ENCODE measurements around the gene HGS. TPM values are rescaled to one million over a fixed set of nuclear protein-coding genes. Genes with fewer than 3 reads are reported as not detected.
"Not testable (repeated sequence)": the region's sequence is repeated elsewhere in the genome, so short reads cannot be mapped to it uniquely, and the experiment has no call there.

The HGS gene
- total RNA-seq, 1 experiment from 2014 or later, result 103 TPM

DNA sequence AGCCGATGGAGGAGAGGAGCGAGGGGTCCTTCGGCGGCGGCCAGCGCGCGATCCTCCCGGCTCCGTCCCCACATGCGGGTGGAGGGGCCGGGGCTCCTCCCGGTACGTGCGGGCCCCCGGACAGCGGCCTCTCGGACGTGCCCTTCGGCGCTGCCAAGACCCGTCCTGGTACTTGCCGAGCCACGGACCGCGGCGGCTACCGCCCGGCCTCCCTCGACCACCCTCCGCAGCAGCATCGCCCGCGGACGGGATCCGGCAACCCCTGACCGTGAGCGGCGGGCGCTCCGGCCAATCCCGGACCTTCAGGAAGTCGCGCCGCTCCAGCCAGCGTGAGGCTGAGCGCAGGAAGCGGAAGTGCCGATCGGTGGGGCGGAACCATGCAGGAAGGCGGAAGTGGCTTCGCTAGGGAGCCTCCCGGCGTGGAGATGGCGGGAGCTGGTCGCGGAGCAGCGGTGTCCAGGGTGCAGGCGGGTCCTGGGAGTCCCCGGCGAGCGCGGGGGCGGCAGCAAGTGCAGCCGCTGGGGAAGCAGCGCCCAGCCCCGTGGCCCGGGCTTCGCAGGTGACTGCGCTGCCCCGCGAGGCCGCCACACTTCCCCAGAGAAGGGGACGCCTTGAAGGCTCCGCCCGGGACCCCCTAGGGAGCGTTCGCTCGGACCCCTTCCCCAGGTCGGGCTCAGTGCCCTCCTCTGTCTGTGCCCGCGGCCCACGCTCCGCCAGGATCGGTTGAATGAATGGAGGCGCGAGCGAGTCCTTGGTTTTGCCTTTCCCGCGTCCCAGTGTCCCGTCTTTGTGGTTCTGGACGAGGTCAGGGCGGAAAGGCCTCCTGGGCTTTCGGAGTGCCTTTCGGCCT lies 17.2 kb upstream of the HGS start, which contains the start of the genes CCDC137 and OXLD1:
CCDC137 (plus strand) TSS at position 396 of the 850 bp plus-strand sequence; CDS start at position 426, 30 bp downstream.
OXLD1 (minus strand) TSS at position 264 of the 850 bp plus-strand sequence; CDS start at position 236, 28 bp downstream.
- DNase-seq, result peak; percentile 99 to 100
- Histone ChIP-seq H3K4me1 (peaks cover 12% of the 10 kb centered on the region), H3K4me3 (peak within 1 kb of the TSS; percentile 87), H3K27ac (peak within 1 kb of the TSS; percentile 76), H3K36me3 (peaks cover 28% of the 10 kb centered on the region), H3K27me3 (no peaks in the 10 kb centered on the region), H3K9me3 (replicated peaks) (no peaks in the 10 kb centered on the region)

DNA sequence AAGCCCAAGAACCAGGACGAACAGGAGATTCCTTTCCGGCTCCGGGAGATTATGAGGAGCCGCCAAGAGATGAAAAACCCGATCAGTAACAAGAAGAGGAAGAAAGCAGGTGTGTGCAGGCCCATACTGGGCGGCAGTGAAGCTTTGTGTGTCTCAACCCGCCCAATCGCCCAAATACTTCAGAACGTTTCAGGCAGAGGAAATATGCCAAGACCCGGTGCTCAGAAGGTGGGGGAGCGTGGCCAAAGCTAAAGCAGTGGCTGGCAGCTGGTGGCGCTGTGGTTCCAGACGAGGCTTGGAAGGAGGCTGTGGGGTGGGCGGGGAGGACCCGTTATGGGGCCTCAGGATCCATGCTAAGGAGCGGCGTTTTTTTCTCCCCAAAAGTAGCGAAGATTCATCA lies 16.1 kb upstream of the HGS start:
- Histone ChIP-seq H3K4me1 (peaks cover 12% of the 10 kb centered on the region), H3K4me3 (peak overlapping the region; percentile 87; the same call in 1 of the 2 replicates), H3K9me3 (replicated peaks) (no peaks in the 10 kb centered on the region), H3K27ac (no peak overlapping the region), H3K27me3 (no peaks in the 10 kb centered on the region), H3K36me3 (peaks cover 37% of the 10 kb centered on the region)
- DNase-seq, result peak in 1 of 2 experiments; percentile 44

DNA sequence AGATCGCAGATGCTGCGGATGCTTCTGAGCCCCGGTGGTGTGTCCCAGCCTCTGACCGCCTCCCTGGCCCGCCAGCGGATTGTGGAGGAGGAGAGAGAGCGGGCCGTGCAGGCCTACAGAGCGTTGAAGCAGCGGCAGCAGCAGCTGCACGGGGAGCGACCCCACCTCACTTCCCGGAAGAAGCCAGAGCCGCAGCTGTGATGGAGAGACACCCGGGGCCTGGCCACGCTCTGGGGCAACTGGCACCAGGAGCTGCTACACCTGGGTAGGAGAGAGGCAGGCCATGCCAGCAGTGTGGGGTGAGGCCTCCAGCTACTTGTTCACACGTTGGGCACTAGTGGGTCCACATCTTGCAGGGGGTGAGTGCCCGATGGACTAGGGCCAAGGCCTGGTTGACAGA lies 11.3 kb upstream of the HGS start:
- Histone ChIP-seq H3K9me3 (replicated peaks) (no peaks in the 10 kb centered on the region), H3K4me3 (no peak overlapping the region), H3K27ac (no peak overlapping the region), H3K4me1 (peaks cover 4% of the 10 kb centered on the region), H3K36me3 (peaks cover 61% of the 10 kb centered on the region), H3K27me3 (no peaks in the 10 kb centered on the region)
- DNase-seq, result peak in 1 of 2 experiments; percentile 40

DNA sequence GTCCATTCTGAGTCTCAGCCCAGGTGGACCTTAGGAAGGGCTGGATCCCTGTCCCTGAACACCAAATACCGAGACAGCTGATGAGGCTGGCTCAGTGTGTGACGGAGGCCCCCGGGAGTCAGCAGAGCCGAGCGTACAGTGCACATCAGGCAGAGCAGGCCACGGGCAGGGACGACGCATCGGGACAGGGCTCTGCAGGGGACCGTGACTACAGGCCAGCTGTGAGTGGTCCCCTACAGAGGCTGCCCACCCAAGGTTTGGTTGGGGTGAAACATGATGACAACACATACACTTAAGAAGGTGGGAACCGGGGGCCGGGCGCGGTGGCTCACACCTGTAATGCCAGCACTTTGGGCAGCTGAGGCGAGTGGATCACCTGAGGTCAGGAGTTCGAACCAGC lies 10.9 kb upstream of the HGS start:
- Histone ChIP-seq H3K27me3 (no peaks in the 10 kb centered on the region), H3K9me3 (replicated peaks) (no peaks in the 10 kb centered on the region), H3K36me3 (peaks cover 61% of the 10 kb centered on the region), H3K4me3 (no peak overlapping the region), H3K4me1 (no peaks in the 10 kb centered on the region), H3K27ac (no peak overlapping the region)
- peak in 1 of 2 experiments; percentile 10 for DNase-seq

DNA sequence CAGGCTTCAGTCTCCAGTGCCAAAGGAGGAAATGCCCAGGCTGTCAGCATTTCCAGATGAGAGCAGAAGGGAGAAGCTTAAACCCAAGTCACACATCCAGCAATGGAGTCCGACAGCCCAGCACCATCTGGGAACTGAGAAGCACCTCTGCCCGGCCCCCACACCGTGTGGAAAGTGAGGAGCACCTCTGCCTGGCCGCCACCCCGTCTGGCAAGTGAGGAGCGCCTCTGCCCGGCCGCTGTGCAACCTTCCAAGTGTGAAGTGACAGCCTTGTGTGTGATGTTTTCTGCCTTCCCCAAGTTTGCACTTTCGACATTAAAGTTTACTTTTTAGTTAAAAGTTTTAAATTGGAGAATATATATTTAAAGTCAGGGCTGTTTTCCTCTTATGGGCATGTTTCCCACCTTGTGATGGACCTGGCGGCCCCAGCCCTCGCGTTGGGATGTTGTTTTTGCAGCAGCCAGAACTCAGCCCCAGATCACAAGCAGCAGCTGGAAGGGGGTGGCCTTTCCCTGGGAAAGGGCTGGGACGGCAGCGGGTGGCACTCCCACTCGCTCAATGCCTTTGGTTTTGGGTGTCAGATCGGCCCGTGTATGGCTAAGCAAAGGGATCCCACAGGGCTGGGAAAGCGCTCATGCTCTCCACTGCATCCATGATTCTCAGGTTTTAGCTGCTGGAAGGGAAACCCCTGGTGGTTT lies 10.1 kb upstream of the HGS start:
- H3K36me3 ChIP-seq, result peaks cover 56% of the 10 kb centered on the region
- no peak overlapping the region for H3K4me3 ChIP-seq
- H3K27ac ChIP-seq, result no peak overlapping the region
- no peak for DNase-seq
- no peaks in the 10 kb centered on the region for H3K9me3 ChIP-seq (replicated peaks)
- H3K27me3 ChIP-seq, result no peaks in the 10 kb centered on the region
- no peaks in the 10 kb centered on the region for H3K4me1 ChIP-seq

DNA sequence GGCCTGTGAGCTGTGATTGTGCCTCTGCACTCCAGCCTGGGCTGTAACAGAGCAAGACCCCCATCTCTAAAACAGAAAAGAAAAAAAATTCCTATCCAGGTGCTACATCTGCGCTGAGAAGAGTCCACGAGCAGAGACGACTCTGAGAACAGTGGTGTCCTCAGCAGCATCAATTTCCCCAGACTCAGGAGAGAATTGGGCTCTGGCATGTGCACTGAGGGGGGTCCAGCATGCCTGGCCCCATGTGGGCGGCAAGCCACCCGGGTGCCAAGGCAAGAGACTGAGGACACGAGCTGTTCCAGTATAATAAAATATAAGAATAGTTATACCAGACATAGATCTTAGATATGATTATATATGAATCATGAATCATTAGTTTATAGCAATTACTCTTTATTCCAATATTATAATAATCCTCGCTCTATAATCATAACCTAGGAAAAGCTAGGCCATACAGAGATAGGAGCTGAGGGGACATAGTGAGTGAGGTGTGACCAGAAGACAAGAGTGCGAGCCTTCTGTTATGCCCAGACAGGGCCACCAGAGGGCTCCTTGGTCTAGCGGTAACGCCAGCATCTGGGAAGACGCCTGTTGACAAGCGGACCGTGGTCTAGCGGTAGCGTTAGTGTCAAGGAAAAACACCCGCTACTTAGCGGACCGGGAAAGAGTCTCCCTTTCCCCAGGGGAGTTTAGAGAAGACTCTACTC lies 8.1 kb upstream of the HGS start:
- DNase-seq, result peak; percentile 50 to 57
- H3K4me1 ChIP-seq; H3K9me3 ChIP-seq (replicated peaks); H3K27ac ChIP-seq; H3K4me3 ChIP-seq; H3K27me3 ChIP-seq: not testable (repeated sequence)
- peaks cover 41% of the 10 kb centered on the region for H3K36me3 ChIP-seq

DNA sequence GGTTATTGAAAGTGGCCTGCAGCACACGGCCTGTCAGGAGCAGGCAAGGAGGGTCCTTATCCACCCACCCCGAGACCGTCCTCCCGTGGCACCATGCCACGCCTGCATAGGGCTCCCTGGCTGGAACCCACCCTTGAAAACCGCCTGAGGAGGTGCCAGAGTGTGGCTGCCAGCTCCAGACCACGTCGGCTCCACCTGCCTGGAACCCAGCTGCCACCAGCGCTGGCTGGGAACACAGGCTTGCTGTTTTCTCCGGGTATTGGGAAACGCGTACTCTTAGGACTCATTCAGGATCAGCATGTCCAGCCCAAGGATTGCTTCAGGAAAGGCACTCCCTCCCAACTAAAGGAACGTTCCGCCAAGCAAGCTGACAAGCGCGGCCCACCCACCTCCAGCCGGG lies 6.9 kb upstream of the HGS start:
- peaks cover 36% of the 10 kb centered on the region for H3K36me3 ChIP-seq
- H3K27ac ChIP-seq, result no peak overlapping the region
- H3K9me3 ChIP-seq (replicated peaks), result no peaks in the 10 kb centered on the region
- H3K4me1 ChIP-seq, result peaks cover 13% of the 10 kb centered on the region
- H3K4me3 ChIP-seq, result no peak overlapping the region
- DNase-seq, result no peak
- H3K27me3 ChIP-seq, result no peaks in the 10 kb centered on the region

DNA sequence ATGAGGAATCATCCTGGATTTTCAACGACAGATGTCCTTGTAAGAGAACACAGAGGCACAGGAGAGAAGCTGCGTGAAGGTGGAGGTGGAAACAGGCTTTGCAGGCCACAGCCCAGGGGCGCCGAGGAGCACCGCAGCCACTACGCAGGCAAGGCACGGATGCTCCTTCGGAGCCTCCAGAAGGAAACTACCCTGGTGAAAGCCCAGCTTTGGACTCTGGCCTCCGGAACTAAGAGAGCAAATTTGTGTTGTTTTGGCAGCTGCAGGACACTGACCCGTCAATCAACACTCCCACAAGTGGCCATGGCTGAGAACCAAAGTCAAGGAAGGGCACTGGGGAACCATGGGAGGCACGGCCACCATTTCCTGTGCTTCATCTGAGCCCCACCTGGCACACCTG lies 3.7 kb upstream of the HGS start:
- peak in 1 of 2 experiments; percentile 41 for DNase-seq
- Histone ChIP-seq H3K4me1 (peaks cover 28% of the 10 kb centered on the region), H3K9me3 (replicated peaks) (no peaks in the 10 kb centered on the region), H3K36me3 (peaks cover 9% of the 10 kb centered on the region), H3K27ac (no peak overlapping the region), H3K27me3 (no peaks in the 10 kb centered on the region), H3K4me3 (no peak overlapping the region)

DNA sequence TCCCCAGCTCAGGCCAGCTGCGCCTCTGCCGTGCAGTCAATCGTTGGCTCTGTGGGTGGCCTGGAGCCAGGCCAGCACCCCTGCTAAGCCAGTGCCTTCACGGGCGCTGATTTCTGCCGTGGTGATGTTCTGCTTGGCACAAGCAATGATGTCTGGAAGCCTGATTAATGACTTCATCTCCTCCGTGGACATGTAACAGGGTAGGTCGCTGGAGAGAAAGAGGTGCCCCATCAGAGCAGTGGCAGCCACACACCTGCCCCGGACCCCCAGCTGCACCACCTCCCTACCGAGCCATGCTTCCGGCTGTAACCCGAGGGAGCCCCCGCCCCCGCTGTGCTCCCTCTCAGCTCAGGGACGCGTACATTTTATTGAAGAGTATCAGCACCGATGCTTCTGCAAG lies 2.1 kb upstream of the HGS start:
- Histone ChIP-seq H3K36me3 (peaks cover 12% of the 10 kb centered on the region), H3K4me3 (peak overlapping the region; percentile 84), H3K27me3 (no peaks in the 10 kb centered on the region), H3K4me1 (peaks cover 28% of the 10 kb centered on the region), H3K9me3 (replicated peaks) (no peaks in the 10 kb centered on the region), H3K27ac (peak overlapping the region; percentile 2; the same call in 1 of the 2 replicates)
- DNase-seq, result peak; percentile 89 to 91

DNA sequence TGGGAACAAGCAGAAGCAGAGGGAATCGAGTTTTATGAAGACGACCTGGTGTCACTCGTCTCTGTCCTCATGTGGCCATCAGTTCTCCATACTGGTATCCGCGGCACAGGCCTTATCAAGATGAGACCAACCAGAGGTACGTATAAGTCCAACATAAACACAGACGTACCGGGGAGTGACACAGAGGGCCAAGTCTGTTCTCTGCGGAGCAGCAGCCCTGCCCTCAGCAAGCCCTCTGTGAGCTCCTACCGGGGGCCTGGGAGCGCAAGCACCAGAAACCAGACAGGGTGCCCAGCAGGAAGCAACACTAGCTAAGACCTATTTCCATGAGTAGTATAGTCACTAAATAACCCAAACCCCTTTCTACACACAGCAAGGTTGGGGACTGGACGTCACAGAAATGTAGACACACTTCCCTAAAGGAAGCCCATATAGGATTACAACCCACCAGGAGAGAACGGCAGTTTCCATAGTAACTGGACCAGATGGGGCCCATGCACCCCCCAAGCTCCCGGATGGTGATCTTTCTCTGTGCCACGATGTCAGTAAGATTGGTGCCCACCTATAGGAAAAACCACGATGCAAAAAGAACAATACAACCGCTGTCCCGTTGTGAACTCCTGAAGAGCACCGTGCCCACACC lies 1.1 kb upstream of the HGS start:
- peak in 1 of 2 experiments; percentile 62 for DNase-seq

DNA sequence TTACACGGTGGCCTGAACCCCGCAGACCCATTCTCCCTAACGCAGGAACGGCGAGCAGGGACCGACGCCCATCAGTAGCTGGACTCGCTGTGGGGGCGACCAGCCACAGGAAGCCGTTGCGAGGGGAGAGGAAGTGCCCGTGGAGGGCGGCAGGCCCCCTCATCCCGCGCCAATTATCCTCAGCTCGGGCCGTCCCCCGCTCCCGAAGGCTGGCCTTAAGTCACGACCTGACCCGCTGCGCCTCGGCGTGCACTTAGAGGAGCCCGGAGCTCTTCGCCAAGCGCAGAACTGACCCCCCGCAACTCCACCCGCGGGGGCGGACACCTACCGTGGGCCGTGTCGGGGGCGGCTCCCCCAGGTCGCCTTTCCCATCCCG lies 615 bp upstream of the HGS start:
- Histone ChIP-seq H3K36me3 (peaks cover 18% of the 10 kb centered on the region), H3K4me1 (peaks cover 28% of the 10 kb centered on the region), H3K27me3 (no peaks in the 10 kb centered on the region), H3K9me3 (replicated peaks) (no peaks in the 10 kb centered on the region), H3K27ac (peak overlapping the region; percentile 51), H3K4me3 (peak overlapping the region; percentile 84)
- peak; percentile 57 to 61 for DNase-seq

More for the DNA sequence above, 1.1 kb upstream of the HGS start:
- peaks cover 28% of the 10 kb centered on the region for H3K4me1 ChIP-seq
- peaks cover 15% of the 10 kb centered on the region for H3K36me3 ChIP-seq
- H3K9me3 ChIP-seq (replicated peaks), result no peaks in the 10 kb centered on the region
- H3K27me3 ChIP-seq, result no peaks in the 10 kb centered on the region
- peak overlapping the region; percentile 51 for H3K27ac ChIP-seq
- peak overlapping the region; percentile 84 for H3K4me3 ChIP-seq

DNA sequence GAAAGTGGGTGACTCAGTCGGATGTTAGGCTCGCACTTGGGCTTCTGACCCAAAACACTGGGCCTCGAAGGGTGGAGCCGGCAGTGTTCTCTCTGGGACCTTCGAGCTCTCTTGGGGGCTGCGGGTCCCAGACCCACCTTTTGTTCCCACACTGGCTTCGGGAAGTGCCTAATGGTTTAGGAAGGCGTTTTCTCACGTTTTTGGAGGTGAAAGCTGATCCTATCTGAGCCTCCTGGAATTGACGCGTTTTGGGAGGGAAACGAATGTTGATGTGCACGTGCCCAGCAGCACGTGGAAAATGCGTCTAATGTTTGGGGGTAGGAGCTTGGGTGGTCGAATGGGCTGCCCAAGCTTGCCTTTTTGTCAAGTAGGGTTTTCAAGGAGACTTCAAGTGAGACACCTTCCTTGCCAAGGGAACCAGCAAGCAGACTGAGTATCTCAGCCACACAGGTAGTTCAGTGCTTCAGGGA lies 666 bp downstream of the HGS start:
- Histone ChIP-seq H3K27ac (peak overlapping the region; percentile 31), H3K27me3 (no peaks in the 10 kb centered on the region), H3K4me3 (peak overlapping the region; percentile 84), H3K9me3 (replicated peaks) (no peaks in the 10 kb centered on the region), H3K36me3 (peaks cover 31% of the 10 kb centered on the region), H3K4me1 (peaks cover 28% of the 10 kb centered on the region)
- no peak for DNase-seq

DNA sequence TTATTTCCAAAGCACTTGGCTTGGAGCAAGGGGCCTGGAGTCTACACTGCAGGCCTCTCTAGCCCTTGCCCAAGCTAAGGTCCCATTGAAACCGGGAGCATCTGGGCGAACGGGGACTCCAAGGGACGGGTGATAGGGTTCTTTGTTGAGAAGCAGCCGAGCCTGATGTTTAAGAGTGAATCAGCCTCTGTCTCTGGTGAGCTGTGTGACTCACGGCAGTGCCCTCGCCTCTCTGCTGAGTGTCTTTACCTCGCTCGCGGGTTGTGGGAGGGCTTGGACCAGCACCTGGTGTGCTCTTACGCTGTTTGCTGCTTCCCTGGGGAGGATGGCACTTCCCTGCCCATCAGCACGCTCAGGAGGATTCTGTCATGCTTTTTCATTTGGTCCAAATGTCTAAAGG lies 1.3 kb downstream of the HGS start:
- Histone ChIP-seq H3K4me3 (no peak overlapping the region), H3K27me3 (no peaks in the 10 kb centered on the region), H3K9me3 (replicated peaks) (no peaks in the 10 kb centered on the region), H3K36me3 (peaks cover 37% of the 10 kb centered on the region), H3K4me1 (peaks cover 26% of the 10 kb centered on the region), H3K27ac (no peak overlapping the region)
- no peak for DNase-seq

DNA sequence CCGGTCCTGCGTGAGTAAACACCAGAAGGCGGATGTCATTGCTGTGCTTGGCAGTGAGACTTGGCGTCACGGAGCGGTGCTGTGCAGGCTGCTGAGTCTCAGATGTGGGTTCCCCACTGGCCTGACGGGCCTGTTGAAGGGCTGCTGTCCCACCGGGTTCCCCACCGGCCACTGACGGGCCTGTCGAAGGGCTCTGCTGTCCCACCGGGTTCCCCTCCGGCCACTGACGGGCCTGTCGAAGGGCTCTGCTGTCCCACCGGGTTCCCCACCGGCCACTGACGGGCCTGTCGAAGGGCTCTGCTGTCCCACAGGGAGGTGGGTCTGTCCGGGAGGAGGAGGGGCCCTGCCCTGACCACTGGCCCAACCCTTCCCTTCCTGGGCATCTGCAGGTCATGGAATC lies 2.8 kb downstream of the HGS start:
- H3K36me3 ChIP-seq, result peaks cover 43% of the 10 kb centered on the region
- peaks cover 17% of the 10 kb centered on the region for H3K4me1 ChIP-seq
- no peak for DNase-seq
- no peak overlapping the region for H3K4me3 ChIP-seq
- no peaks in the 10 kb centered on the region for H3K9me3 ChIP-seq (replicated peaks)
- no peaks in the 10 kb centered on the region for H3K27me3 ChIP-seq
- H3K27ac ChIP-seq, result no peak overlapping the region

All from SJCRH30 (cell line).